HCT116 (cell line): Measurements from ENCODE around the gene NGF.

Experiments
- EGR1 ChIP-seq: IDR thresholded peaks from 2 replicates; pipeline ENCODE4 v1.6.1; 2012; ENCODE audit warnings: low read depth
- EZH2 ChIP-seq: fragments of 200-600 bp; sonication (generic); IDR thresholded peaks from 2 replicates; pipeline ENCODE4 v1.6.1; 2017; ENCODE audit warnings: antibody characterized with exemption, mixed run types
- POLR2A ChIP-seq: IDR thresholded peaks from 2 replicates; pipeline ENCODE4 v1.7.0; 2011; ENCODE audit warnings: borderline replicate concordance; ENCODE audit not compliant: insufficient read depth, insufficient read length; ENCODE audit errors: extremely low read depth
- POLR2AphosphoS5 ChIP-seq: IDR thresholded peaks from 2 replicates; pipeline ENCODE4 v1.6.1; 2011; ENCODE audit warnings: mild to moderate bottlenecking, low read depth, low read length, moderate library complexity
- SIN3A ChIP-seq: IDR thresholded peaks from 2 replicates; pipeline ENCODE4 v1.6.1; 2012; ENCODE audit warnings: low read depth
- YY1 ChIP-seq: IDR thresholded peaks from 2 replicates; pipeline ENCODE4 v1.6.1; 2011; ENCODE audit warnings: low read length, low read depth, moderate library complexity, mild to moderate bottlenecking; ENCODE audit not compliant: insufficient replicate concordance; ENCODE audit errors: extremely low read depth
- ZNF274 ChIP-seq: fragments of 200-500 bp; sonication (Bioruptor generic); IDR thresholded peaks from 2 replicates; pipeline ENCODE4 v1.6.1; 2014; ENCODE audit warnings: mild to moderate bottlenecking, low read depth, low read length, inconsistent platforms
- TF ChIP-seq, protein P1 (sequence below): IDR thresholded peaks from 2 replicates; pipeline ENCODE4 v1.6.1; 2012
- TF ChIP-seq, protein P2 (sequence below), 3 experiments: fragments of 200-600 bp in 1 of 3; sonication (generic) in 1 of 3; IDR thresholded peaks in 2 of 3; conservative IDR thresholded peaks in 1 of 3; 2 replicates each; pipeline ENCODE4 v1.5.1; 2012 to 2017; ENCODE audit warnings: low read depth in 2 of 3, low read length in 2 of 3, antibody characterized with exemption in 1 of 3, borderline replicate concordance in 1 of 3, control low read depth in 1 of 3, mild to moderate bottlenecking in 1 of 3, mixed read lengths in 1 of 3, mixed run types in 1 of 3, moderate library complexity in 1 of 3; ENCODE audit not compliant: insufficient read depth in 1 of 3
- TF ChIP-seq, protein P3 (sequence below): IDR thresholded peaks from 2 replicates; pipeline ENCODE4 v1.6.1; 2012; ENCODE audit warnings: low read depth

DNA sequence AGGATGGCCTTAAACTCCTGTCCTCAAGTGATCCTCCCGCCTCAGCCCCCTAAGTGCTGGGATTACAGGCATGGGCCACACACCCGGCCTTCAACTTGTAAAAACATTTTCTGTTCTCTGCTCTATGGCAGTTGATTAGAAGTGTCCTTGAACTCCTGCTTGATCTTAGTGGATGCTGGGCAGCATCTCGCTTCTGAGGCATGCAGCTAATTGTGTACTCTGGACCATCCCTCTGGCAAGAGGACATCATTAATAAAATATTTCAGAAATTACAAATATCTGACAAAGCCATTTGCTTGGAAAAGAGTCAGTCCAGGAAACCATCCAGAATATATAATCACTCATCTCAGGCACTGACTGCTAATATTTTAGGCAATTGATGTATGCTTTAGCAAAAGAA, 8.1 kb downstream of the NGF start:
- TF ChIP-seq, protein P1, sequence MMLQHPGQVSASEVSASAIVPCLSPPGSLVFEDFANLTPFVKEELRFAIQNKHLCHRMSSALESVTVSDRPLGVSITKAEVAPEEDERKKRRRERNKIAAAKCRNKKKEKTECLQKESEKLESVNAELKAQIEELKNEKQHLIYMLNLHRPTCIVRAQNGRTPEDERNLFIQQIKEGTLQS: no peak
- TF ChIP-seq, protein P2, sequence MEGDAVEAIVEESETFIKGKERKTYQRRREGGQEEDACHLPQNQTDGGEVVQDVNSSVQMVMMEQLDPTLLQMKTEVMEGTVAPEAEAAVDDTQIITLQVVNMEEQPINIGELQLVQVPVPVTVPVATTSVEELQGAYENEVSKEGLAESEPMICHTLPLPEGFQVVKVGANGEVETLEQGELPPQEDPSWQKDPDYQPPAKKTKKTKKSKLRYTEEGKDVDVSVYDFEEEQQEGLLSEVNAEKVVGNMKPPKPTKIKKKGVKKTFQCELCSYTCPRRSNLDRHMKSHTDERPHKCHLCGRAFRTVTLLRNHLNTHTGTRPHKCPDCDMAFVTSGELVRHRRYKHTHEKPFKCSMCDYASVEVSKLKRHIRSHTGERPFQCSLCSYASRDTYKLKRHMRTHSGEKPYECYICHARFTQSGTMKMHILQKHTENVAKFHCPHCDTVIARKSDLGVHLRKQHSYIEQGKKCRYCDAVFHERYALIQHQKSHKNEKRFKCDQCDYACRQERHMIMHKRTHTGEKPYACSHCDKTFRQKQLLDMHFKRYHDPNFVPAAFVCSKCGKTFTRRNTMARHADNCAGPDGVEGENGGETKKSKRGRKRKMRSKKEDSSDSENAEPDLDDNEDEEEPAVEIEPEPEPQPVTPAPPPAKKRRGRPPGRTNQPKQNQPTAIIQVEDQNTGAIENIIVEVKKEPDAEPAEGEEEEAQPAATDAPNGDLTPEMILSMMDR (IDR thresholded peaks at IDR 0.05 in 2 of 3, conservative IDR thresholded peaks at IDR 0.05 in 1 of 3; ENCODE audit: borderline replicate concordance in 1 of 3, insufficient read depth in 1 of 3, low read depth in 2 of 3, low read length in 2 of 3): no peak
- TF ChIP-seq EZH2 (no peak), SIN3A (no peak), YY1 (no peak), POLR2AphosphoS5 (no peak), POLR2A (no peak), ZNF274 (no peak), EGR1 (no peak)
- TF ChIP-seq, protein P3, sequence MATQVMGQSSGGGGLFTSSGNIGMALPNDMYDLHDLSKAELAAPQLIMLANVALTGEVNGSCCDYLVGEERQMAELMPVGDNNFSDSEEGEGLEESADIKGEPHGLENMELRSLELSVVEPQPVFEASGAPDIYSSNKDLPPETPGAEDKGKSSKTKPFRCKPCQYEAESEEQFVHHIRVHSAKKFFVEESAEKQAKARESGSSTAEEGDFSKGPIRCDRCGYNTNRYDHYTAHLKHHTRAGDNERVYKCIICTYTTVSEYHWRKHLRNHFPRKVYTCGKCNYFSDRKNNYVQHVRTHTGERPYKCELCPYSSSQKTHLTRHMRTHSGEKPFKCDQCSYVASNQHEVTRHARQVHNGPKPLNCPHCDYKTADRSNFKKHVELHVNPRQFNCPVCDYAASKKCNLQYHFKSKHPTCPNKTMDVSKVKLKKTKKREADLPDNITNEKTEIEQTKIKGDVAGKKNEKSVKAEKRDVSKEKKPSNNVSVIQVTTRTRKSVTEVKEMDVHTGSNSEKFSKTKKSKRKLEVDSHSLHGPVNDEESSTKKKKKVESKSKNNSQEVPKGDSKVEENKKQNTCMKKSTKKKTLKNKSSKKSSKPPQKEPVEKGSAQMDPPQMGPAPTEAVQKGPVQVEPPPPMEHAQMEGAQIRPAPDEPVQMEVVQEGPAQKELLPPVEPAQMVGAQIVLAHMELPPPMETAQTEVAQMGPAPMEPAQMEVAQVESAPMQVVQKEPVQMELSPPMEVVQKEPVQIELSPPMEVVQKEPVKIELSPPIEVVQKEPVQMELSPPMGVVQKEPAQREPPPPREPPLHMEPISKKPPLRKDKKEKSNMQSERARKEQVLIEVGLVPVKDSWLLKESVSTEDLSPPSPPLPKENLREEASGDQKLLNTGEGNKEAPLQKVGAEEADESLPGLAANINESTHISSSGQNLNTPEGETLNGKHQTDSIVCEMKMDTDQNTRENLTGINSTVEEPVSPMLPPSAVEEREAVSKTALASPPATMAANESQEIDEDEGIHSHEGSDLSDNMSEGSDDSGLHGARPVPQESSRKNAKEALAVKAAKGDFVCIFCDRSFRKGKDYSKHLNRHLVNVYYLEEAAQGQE: no peak
